LNCAP (cell line): ENCODE measurements around the gene GSC.

ENCODE experiments used
- CTCF ChIP-seq: fragments of 450-650 bp; IDR thresholded peaks from 2 replicates; pipeline ENCODE4 v1.5.1; 2017; ENCODE audit warnings: mild to moderate bottlenecking

The GSC gene

GRCh38 chr14:94769391-94770250 lies at the start of gene GSC:
GSC (minus strand) TSS chr14:94770113; CDS start chr14:94770015, 98 bp downstream.
- no peak for TF ChIP-seq CTCF

- TF ChIP-seq CTCF, result no peak
These were observed 49.6 kb upstream of the GSC start for GRCh38 chr14:94819531-94819930.

- no peak for TF ChIP-seq CTCF
These were observed 46.2 kb upstream of the GSC start for GRCh38 chr14:94816113-94816512.

GRCh38 chr14:94805680-94806288 lies 35.9 kb upstream of the GSC start:
- no peak for TF ChIP-seq CTCF

GRCh38 chr14:94801225-94801624 lies 31.3 kb upstream of the GSC start:
- no peak for TF ChIP-seq CTCF

- peak; percentile 34; the same call in 1 of the 2 replicates for TF ChIP-seq CTCF
These were observed 30.9 kb upstream of the GSC start for GRCh38 chr14:94800764-94801163.

GRCh38 chr14:94797887-94798286 lies 28.0 kb upstream of the GSC start:
- TF ChIP-seq CTCF, result no peak
